Endothelial cell of umbilical vein (primary cell): Measurements from ENCODE around the gene DLX1. TPM values are rescaled to one million over a fixed set of nuclear protein-coding genes. Genes with fewer than 3 reads are reported as not detected.

Experiments
- BruUV-seq: library from RNA; stranded (reverse); fragments of 400-500 nt; replicated peaks from 2 replicates; lab custom pipeline; 2021; lab: Mats Ljungman, UMichigan
- CTCF ChIA-PET: fragments of 300-600, 350-600 bp; sonication (Branson Sonifier 250); formaldehyde crosslinking; loops from one replicate; lab custom pipeline; 2021; ENCODE audit warnings: antibody characterized with exemption, inconsistent platforms; lab: Charles Lee
- POLR2A ChIA-PET: fragments of 300-600, 350-600 bp; sonication (Branson Sonifier 250); formaldehyde crosslinking; loops from one replicate; lab custom pipeline; 2021; ENCODE audit warnings: antibody characterized with exemption, inconsistent platforms; lab: Charles Lee
- DNase-seq: peaks from one replicate; pipeline ENCODE4 v3.0.0-alpha.2; 2011; ENCODE audit warnings: low read depth, low spot score
- FAIRE-seq: peaks from 2 replicates; lab custom pipeline; 2011; peaks lifted over from hg19 to GRCh38; lab: Jason Lieb, UNC
- H2AFZ ChIP-seq: 2 replicates; pipeline ENCODE4 v1.6.0; 2012; ENCODE audit warnings: low read depth, low read length, control low read depth, inconsistent platforms
- H3K27ac ChIP-seq: 2 replicates; pipeline ENCODE4 v1.5.1; 2011; ENCODE audit warnings: low read depth, mild to moderate bottlenecking, control low read depth, low read length, moderate library complexity; ENCODE audit not compliant: insufficient read depth
- H3K27me3 ChIP-seq, 2 experiments: 2 replicates each; pipeline versions ENCODE4 v1.6.0 to v1.6.1; 2011; ENCODE audit warnings: low read length in 2 of 2, mixed read lengths in 1 of 2; ENCODE audit not compliant: control insufficient read depth in 2 of 2, insufficient read depth in 2 of 2
- H3K36me3 ChIP-seq, 2 experiments: 2 replicates in 1 of 2; 3 replicates in 1 of 2; pipeline ENCODE4 v1.5.1; 2011; ENCODE audit warnings: low read length in 2 of 2, mild to moderate bottlenecking in 1 of 2, moderate library complexity in 1 of 2; ENCODE audit not compliant: control insufficient read depth in 2 of 2, insufficient read depth in 2 of 2; ENCODE audit errors: extremely low read depth in 1 of 2
- H3K4me1 ChIP-seq: 3 replicates; pipeline ENCODE4 v1.5.1; 2011; ENCODE audit warnings: mild to moderate bottlenecking, low read length; ENCODE audit not compliant: control insufficient read depth, insufficient read depth; ENCODE audit errors: extremely low read depth
- H3K4me2 ChIP-seq: 2 replicates; pipeline ENCODE4 v1.6.1; 2011; ENCODE audit warnings: low read length, control low read depth, mixed read lengths; ENCODE audit not compliant: insufficient read depth
- H3K4me3 ChIP-seq, 3 experiments: fragments of 200-600 bp in 1 of 3; sonication (generic), shearing (Covaris generic) in 1 of 3; replicated peaks in 1 of 3; 2 replicates each; pipeline ENCODE4 v1.5.1; 2011 to 2016; ENCODE audit warnings: control low read depth in 3 of 3, low read length in 3 of 3, mild to moderate bottlenecking in 2 of 3, inconsistent platforms in 1 of 3, low read depth in 1 of 3, moderate library complexity in 1 of 3; ENCODE audit not compliant: insufficient read depth in 1 of 3
- H3K79me2 ChIP-seq: 2 replicates; pipeline ENCODE4 v1.6.0; 2012; ENCODE audit warnings: low read length, inconsistent platforms; ENCODE audit not compliant: control insufficient read depth, insufficient read depth
- H3K9ac ChIP-seq: replicated peaks from 2 replicates; pipeline ENCODE3; 2011; ENCODE audit warnings: low read length, control low read depth; ENCODE audit not compliant: insufficient read depth; ENCODE audit errors: extremely low read depth
- H3K9me1 ChIP-seq: replicated peaks from 3 replicates; pipeline ENCODE4 v1.6.0; 2011; ENCODE audit warnings: mild to moderate bottlenecking, low read length; ENCODE audit not compliant: control insufficient read depth, insufficient read depth; ENCODE audit errors: extremely low read depth
- H3K9me3 ChIP-seq: replicated peaks from 2 replicates; pipeline ENCODE4 v1.5.1; 2012; ENCODE audit warnings: low read length, inconsistent platforms; ENCODE audit not compliant: control insufficient read depth, insufficient read depth
- H4K20me1 ChIP-seq: replicated peaks from 2 replicates; pipeline ENCODE3; 2011; ENCODE audit warnings: mild to moderate bottlenecking, low read length; ENCODE audit not compliant: control insufficient read depth, insufficient read depth; ENCODE audit errors: extremely low read depth
- EZH2 ChIP-seq: IDR thresholded peaks from 2 replicates; pipeline ENCODE4 v1.6.1; 2012; ENCODE audit warnings: borderline replicate concordance, low read depth, mild to moderate bottlenecking, moderate library complexity, low read length, inconsistent platforms; ENCODE audit not compliant: severe bottlenecking
- FOS ChIP-seq: IDR thresholded peaks from 2 replicates; pipeline ENCODE4 v1.6.1; 2011; ENCODE audit warnings: mild to moderate bottlenecking, low read length, moderate library complexity, borderline replicate concordance; ENCODE audit not compliant: insufficient read depth
- JUN ChIP-seq: IDR thresholded peaks from 2 replicates; pipeline ENCODE4 v1.6.1; 2011; ENCODE audit warnings: borderline replicate concordance, low read depth; ENCODE audit not compliant: insufficient read length, insufficient read depth
- dilution Hi-C: fragments of 300-500 bp; cut with MboI; formaldehyde crosslinking; loops from one replicate; pipeline ENCODE4 v1.15.0; 2019; ENCODE audit warnings: low sequenced_read_pairs; ENCODE audit not compliant: extremely low pct_ligation_motif_present
- intact Hi-C: fragments of 100-400 bp; cut with micrococcal nuclease; formaldehyde crosslinking; loops from one replicate; pipeline ENCODE4 v1.10.0; 2022
- polyA plus RNA-seq, 4 experiments: library from polyadenylated mRNA; depleted of rRNA in 3 of 4; stranded (reverse) in 3 of 4; unstranded in 1 of 4; fragments of >200 nt; gene quantifications; 2 replicates each; pipeline versions ENCODE4 v1.2.1 to v1.2.3, GENCODE V29; 2011 to 2012; ENCODE audit warnings: missing spikeins in 1 of 4
- total RNA-seq: library from RNA; stranded (reverse); gene quantifications from 2 replicates; pipeline ENCODE4 v1.2.3, GENCODE V29; 2021
- TF ChIP-seq, protein P1 (sequence below): IDR thresholded peaks from 2 replicates; pipeline ENCODE4 v1.6.1; 2011; ENCODE audit not compliant: insufficient read depth, insufficient read length

DLX1 gene
- total and polyA plus RNA-seq, 2 donors (not counting 3 experiments of a cell fraction or from before 2014, with no cell fraction given), result 0.12 TPM; not detected in 1

DNA sequence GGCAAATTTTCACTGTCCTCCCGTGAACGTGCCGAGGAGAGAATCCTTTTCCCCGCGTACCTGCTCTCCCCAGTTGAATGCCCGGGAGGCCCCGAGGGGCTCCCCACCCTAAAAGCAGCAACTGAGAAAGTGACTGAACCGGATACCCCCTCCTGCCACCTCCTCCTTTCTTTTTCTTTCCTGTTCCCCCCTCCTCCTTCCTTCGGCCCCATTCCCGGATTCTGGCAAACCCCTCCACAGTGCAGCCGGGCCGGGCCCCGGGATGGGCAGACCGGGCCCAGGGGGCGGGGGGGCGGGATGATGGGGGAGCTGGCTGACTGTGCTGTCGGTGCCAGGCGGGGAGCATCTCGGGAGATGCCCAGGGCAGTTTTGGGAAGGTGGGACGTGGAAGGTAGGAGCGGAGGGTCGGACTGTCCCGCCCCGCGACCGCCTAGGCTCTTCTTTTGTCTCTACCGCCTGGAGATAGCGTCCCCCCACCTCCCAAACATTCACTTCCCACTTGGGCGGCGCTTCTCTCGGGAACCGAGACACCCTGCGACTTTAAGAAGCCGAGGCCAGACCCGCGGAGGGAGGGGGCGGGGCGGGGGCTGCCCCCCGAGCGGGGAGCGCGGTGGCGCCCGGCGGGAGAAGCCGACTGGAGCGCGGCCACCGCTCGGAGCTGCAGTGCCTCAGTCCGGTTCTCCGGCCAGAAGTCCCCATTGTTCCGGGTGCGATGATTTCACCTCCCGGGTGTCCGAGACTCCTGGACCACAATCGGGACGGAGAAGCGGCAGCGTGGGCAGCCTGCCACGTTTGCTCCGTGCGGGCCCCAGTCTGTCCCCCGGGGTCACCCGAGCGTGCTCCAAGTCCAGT lies 9.2 kb downstream of the DLX1 start:
- peak; percentile 77 for FAIRE-seq
- no peaks in the 10 kb centered on the region for H3K36me3 ChIP-seq
- TF ChIP-seq, protein P1, sequence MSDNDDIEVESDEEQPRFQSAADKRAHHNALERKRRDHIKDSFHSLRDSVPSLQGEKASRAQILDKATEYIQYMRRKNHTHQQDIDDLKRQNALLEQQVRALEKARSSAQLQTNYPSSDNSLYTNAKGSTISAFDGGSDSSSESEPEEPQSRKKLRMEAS, result no peak
- peak; percentile 77 for TF ChIP-seq EZH2
- no peaks in the 10 kb centered on the region for H3K9me1 ChIP-seq
- intact Hi-C loops (no loop called here), dilution Hi-C loops (no loop called here)
- peak overlapping the region; percentile 31 for H2AFZ ChIP-seq
- H3K27ac ChIP-seq, result no peak overlapping the region
- H3K4me1 ChIP-seq, result peaks cover 30% of the 10 kb centered on the region
- H3K27me3 ChIP-seq, result peaks cover 55 to 86% of the 10 kb centered on the region in 2 experiments
- BruUV-seq, result no TSS peak
- CTCF ChIA-PET, result interaction anchor here (1.3 kb wide), 2 partner anchors 11 to 12 kb away, joined by 4 to 5 read pairs; no protein-coding TSS in a partner anchor
- H3K79me2 ChIP-seq, result no peaks in the 10 kb centered on the region
- POLR2A ChIA-PET, result no interaction called here
- no peak for DNase-seq
- H3K4me2 ChIP-seq, result peak overlapping the region; percentile 65
- H4K20me1 ChIP-seq, result no peaks in the 10 kb centered on the region
- peak overlapping the region in 2 of 3 experiments; percentile 22 to 37 for H3K4me3 ChIP-seq
- no peaks in the 10 kb centered on the region for H3K9me3 ChIP-seq
- no peak overlapping the region for H3K9ac ChIP-seq

DNA sequence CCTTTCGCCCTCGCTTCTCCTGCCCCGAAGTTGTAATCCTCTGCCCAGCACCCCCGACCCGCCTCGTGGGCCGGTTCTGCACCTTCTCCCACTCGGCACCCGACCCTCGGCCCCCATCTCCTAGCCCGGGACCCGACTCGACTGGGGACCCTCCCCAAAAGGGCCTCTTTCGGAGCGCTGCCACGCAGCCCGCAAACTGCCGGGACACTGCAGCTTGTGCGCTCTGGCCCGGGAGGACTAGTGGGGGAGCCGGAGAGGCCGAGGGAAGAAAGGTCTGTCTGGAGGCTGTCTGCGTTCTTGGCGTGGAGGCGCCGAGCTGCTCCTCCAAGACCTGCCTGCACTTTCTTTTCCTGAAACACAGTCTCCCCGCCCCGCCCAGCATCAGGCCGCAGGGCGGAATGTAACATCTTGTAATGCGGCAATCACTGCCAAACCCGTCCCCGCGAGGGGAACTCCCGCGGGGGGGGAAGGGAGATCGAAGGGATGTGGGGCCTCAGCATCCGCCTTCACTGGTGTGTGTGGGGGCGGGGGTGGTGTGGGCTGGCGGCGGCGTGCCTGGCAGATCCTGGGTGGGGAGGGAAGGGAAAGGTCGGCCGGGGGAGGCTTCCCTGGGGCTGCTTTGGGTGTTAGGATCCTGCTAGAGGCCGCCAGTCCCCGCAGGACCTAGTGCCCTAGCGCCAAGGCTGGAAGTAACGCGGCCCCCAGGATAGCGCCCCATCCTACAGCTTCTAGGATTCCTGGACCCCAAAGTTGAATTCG lies 10.0 kb downstream of the DLX1 start:
- no TSS peak for BruUV-seq
- peak overlapping the region; percentile 31 for H2AFZ ChIP-seq
- H3K9ac ChIP-seq, result no peak overlapping the region
- peaks cover 31% of the 10 kb centered on the region for H3K4me1 ChIP-seq
- no peak overlapping the region for H3K27ac ChIP-seq
- no peaks in the 10 kb centered on the region for H4K20me1 ChIP-seq
- no peaks in the 10 kb centered on the region for H3K9me3 ChIP-seq
- FAIRE-seq (no peak), DNase-seq (peak; percentile 37)
- CTCF ChIA-PET, result interaction anchor here (1.0 to 1.7 kb wide), 4 partner anchors 10 to 154 kb away, joined by 3 to 12 read pairs (median 4); partner anchors contain the start of gene DLX1
- H3K4me3 ChIP-seq, result peak overlapping the region in 2 of 3 experiments; percentile 22 to 37
- peaks cover 54 to 86% of the 10 kb centered on the region in 2 experiments for H3K27me3 ChIP-seq
- peak overlapping the region; percentile 67 for H3K4me2 ChIP-seq
- dilution Hi-C loops (no loop called here), intact Hi-C loops (no loop called here)
- no peaks in the 10 kb centered on the region for H3K36me3 ChIP-seq
- no peaks in the 10 kb centered on the region for H3K9me1 ChIP-seq
- POLR2A ChIA-PET, result no interaction called here
- no peaks in the 10 kb centered on the region for H3K79me2 ChIP-seq
- TF ChIP-seq FOS, result no peak
- peak; percentile 94 for TF ChIP-seq EZH2
- no peak for TF ChIP-seq JUN
